OCI-LY3 (cell line): ENCODE measurements around the gene PRKAR1B.

Experiments used
- H2AFZ ChIP-seq: fragments of 200-600, 300-600 bp; shearing (Covaris generic); 2 replicates; pipeline ENCODE4 v1.6.0; 2014; ENCODE audit warnings: antibody characterized with exemption, low read depth, low read length
- H3K27ac ChIP-seq: fragments of 200-600, 300-600 bp; sonication (generic); 2 replicates; pipeline ENCODE4 v1.5.1; 2014; ENCODE audit warnings: mild to moderate bottlenecking, low read length, moderate library complexity, mixed read lengths
- H3K27me3 ChIP-seq: fragments of 200-600, 300-600 bp; sonication (generic); 2 replicates; pipeline ENCODE4 v1.6.1; 2014; ENCODE audit warnings: low read depth, low read length, mixed read lengths
- H3K36me3 ChIP-seq: fragments of 200-600, 300-600 bp; sonication (generic); replicated peaks from 2 replicates; pipeline ENCODE3; 2014; ENCODE audit warnings: low read depth, low read length, mixed read lengths
- H3K4me1 ChIP-seq: fragments of 300-600, 200-600 bp; sonication (generic); 2 replicates; pipeline ENCODE4 v1.6.1; 2014; ENCODE audit warnings: low read length, mixed read lengths
- H3K4me2 ChIP-seq: fragments of 200-600, 300-600 bp; sonication (generic); 2 replicates; pipeline ENCODE4 v1.6.1; 2014; ENCODE audit warnings: low read length, mixed read lengths
- H3K4me3 ChIP-seq: fragments of 300-600, 200-600 bp; sonication (generic); 2 replicates; pipeline ENCODE4 v1.5.1; 2014; ENCODE audit warnings: antibody characterized with exemption, mild to moderate bottlenecking, low read length, moderate library complexity
- H3K79me2 ChIP-seq: fragments of 300-600, 200-600 bp; shearing (Covaris generic); 2 replicates; pipeline ENCODE4 v1.6.1; 2014; ENCODE audit warnings: mild to moderate bottlenecking, low read length, mixed read lengths
- H3K9ac ChIP-seq: fragments of 300-600, 200-600 bp; shearing (Covaris generic); 2 replicates; pipeline ENCODE4 v1.6.0; 2014; ENCODE audit warnings: mild to moderate bottlenecking, low read length, moderate library complexity
- H3K9me3 ChIP-seq: fragments of 200-600, 300-600 bp; shearing (Covaris generic); 2 replicates; pipeline ENCODE4 v1.6.1; 2014; ENCODE audit warnings: low read length, mixed read lengths; ENCODE audit not compliant: insufficient read depth
- H4K20me1 ChIP-seq: fragments of 200-600, 300-600 bp; sonication (generic); 2 replicates; pipeline ENCODE4 v1.6.1; 2016; ENCODE audit warnings: low read length, mixed read lengths; ENCODE audit not compliant: insufficient read depth
- EZH2phosphoT487 ChIP-seq: fragments of 200-600 bp; shearing (Covaris generic); IDR thresholded peaks from 2 replicates; pipeline ENCODE4 v1.6.1; 2018; ENCODE audit warnings: antibody characterized with exemption, mixed run types, low read depth
- TF ChIP-seq, protein P1 (sequence below): fragments of 200-600, 300-600 bp; sonication (generic); IDR thresholded peaks from 2 replicates; pipeline ENCODE4 v1.5.1; 2014; ENCODE audit warnings: antibody characterized with exemption, low read length, low read depth

Gene PRKAR1B

DNA sequence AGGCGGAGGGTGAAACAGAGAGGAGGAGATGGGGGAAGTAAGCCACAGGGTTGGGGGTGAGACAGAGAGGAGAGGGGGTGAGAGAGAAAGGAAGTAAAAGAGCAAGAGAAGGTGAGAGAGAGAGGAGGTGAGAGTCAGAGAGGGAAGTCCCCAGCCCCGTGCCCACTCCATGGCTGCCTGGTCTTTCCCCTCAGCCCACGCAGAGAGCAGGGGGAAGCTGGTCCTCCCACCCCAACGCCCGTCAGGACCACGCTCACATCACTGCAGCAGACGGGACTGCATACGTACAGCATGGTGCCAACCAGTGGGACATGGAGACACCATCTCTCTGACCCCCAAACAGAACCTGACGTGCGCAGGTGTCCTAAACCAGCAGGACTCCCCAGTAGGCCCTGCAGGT, 195.3 kb downstream of the PRKAR1B start:
- Histone ChIP-seq H3K36me3 (no peaks in the 10 kb centered on the region), H3K9ac (no peak overlapping the region), H3K4me3 (no peak overlapping the region), H3K9me3 (no peaks in the 10 kb centered on the region), H3K27me3 (no peaks in the 10 kb centered on the region), H3K27ac (no peak overlapping the region), H3K79me2 (no peaks in the 10 kb centered on the region), H2AFZ (no peak overlapping the region), H3K4me2 (no peak overlapping the region), H3K4me1 (no peaks in the 10 kb centered on the region), H4K20me1 (no peaks in the 10 kb centered on the region)
- no peak for TF ChIP-seq EZH2phosphoT487
- TF ChIP-seq, protein P1, sequence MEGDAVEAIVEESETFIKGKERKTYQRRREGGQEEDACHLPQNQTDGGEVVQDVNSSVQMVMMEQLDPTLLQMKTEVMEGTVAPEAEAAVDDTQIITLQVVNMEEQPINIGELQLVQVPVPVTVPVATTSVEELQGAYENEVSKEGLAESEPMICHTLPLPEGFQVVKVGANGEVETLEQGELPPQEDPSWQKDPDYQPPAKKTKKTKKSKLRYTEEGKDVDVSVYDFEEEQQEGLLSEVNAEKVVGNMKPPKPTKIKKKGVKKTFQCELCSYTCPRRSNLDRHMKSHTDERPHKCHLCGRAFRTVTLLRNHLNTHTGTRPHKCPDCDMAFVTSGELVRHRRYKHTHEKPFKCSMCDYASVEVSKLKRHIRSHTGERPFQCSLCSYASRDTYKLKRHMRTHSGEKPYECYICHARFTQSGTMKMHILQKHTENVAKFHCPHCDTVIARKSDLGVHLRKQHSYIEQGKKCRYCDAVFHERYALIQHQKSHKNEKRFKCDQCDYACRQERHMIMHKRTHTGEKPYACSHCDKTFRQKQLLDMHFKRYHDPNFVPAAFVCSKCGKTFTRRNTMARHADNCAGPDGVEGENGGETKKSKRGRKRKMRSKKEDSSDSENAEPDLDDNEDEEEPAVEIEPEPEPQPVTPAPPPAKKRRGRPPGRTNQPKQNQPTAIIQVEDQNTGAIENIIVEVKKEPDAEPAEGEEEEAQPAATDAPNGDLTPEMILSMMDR: no peak

DNA sequence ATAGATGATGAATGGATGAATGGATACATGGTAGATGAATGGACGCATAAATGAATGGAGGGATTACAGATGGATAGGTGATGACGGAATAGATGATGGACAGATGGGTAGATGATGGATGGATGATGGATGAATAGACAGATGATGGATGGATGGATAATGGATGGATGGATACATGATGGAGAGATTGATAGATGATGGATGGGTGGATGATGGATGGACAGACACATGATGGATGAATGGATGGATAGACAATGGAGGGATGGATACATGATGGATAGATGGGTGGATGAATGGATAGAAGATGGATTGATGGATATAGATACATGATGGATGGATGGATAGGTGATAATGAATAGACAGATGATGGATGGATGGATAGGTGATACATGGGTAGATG, 198.6 kb downstream of the PRKAR1B start:
- Histone ChIP-seq H3K27ac (no peak overlapping the region), H4K20me1 (no peaks in the 10 kb centered on the region), H2AFZ (no peak overlapping the region), H3K4me1 (no peaks in the 10 kb centered on the region), H3K9ac (no peak overlapping the region), H3K4me2 (no peak overlapping the region), H3K36me3 (no peaks in the 10 kb centered on the region), H3K27me3 (no peaks in the 10 kb centered on the region), H3K9me3 (no peaks in the 10 kb centered on the region), H3K79me2 (no peaks in the 10 kb centered on the region), H3K4me3 (no peak overlapping the region)
- TF ChIP-seq EZH2phosphoT487: no peak
- TF ChIP-seq, protein P1: no peak

DNA sequence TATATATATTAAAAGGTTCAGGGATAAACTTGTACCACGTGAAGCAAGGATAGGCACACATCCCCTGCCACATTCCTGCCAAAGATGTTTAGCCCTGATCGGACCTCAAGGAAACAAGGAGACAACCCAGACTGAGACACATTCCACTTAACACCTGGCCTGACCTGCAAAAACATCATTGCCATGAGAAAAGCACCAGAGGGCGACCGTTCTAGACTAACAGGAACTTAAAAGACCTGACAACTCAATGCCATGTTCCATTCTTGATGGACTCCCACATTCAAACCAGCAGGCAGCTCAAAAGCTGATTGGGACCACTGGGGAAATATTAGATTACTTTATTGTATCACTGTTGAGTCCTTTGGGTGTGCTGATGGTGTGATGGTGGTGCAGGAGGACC, 199.4 kb downstream of the PRKAR1B start:
- TF ChIP-seq, protein P1: no peak
- Histone ChIP-seq H3K79me2 (no peaks in the 10 kb centered on the region), H3K36me3 (no peaks in the 10 kb centered on the region), H3K4me3 (no peak overlapping the region), H3K9ac (no peak overlapping the region), H4K20me1 (no peaks in the 10 kb centered on the region), H3K27ac (no peak overlapping the region), H3K4me1 (no peaks in the 10 kb centered on the region), H3K9me3 (no peaks in the 10 kb centered on the region), H3K27me3 (no peaks in the 10 kb centered on the region), H3K4me2 (no peak overlapping the region), H2AFZ (no peak overlapping the region)

DNA sequence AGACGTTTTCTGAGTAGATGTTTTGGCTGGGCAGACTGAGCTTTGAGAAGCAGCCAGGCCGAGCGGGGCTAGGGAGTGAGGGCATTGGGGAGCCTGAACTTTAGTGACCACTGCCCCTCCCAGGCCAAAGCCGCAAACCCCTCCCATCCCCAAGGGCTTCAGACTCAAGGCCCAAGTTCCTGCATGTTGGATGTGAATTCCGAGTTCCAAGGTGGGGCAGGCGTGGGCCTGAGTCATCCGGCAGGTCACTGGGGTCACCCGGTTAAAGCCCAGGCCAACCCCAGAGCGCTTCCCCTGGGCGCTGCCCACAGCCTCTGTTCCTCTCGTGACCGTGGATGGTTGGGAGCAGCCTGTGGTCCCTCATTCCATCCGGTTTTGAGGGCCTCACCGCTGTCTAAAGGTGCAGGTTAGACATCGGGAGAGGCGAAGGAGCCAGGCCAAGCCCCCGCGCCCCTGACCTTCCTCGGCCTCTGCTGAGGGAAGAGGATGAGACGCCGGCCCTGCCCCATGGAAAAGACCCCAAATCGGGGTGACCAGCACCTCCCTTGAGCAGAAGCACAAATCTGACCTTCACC, 200.5 kb downstream of the PRKAR1B start:
- Histone ChIP-seq H3K9me3 (no peaks in the 10 kb centered on the region), H3K79me2 (no peaks in the 10 kb centered on the region), H3K4me2 (no peak overlapping the region), H4K20me1 (no peaks in the 10 kb centered on the region), H3K9ac (no peak overlapping the region), H3K4me1 (no peaks in the 10 kb centered on the region), H2AFZ (no peak overlapping the region), H3K36me3 (no peaks in the 10 kb centered on the region), H3K27me3 (no peaks in the 10 kb centered on the region), H3K4me3 (no peak overlapping the region), H3K27ac (no peak overlapping the region)
- no peak for TF ChIP-seq EZH2phosphoT487
- TF ChIP-seq, protein P1: no peak
